GM21423 (cell line): ENCODE data around the gene CHIA.
A peak's percentile ranks its signal among the peaks of the same experiment; 100 is the strongest.
"Not testable (repeated sequence)": the region's sequence is repeated elsewhere in the genome, so short reads cannot be mapped to it uniquely, and the experiment has no call there.

Source experiments
- ATAC-seq: cut with Tn5 transposase; IDR thresholded peaks from one replicate; pipeline ENCODE4 v1.9.1; 2021; ENCODE audit warnings: mild to moderate bottlenecking, moderate library complexity; ENCODE audit not compliant: unreplicated experiment

The CHIA gene

GRCh38 chr1:111283838-111284237, 6.8 kb upstream of the CHIA start:
- ATAC-seq, result no peak

GRCh38 chr1:111285879-111286278, 4.8 kb upstream of the CHIA start:
- ATAC-seq, result no peak

GRCh38 chr1:111286912-111287311, 3.7 kb upstream of the CHIA start:
- no peak for ATAC-seq

GRCh38 chr1:111289371-111289770, 1.3 kb upstream of the CHIA start:
- no peak for ATAC-seq

- no peak for ATAC-seq
Observed at GRCh38 chr1:111290104-111290503, 547 bp upstream of the CHIA start.

- no peak for ATAC-seq
Observed at GRCh38 chr1:111294390-111294789, 3.7 kb downstream of the CHIA start.

- ATAC-seq, result no peak
Observed at GRCh38 chr1:111302374-111302773, 11.7 kb downstream of the CHIA start.

- ATAC-seq, result no peak
Observed at GRCh38 chr1:111309690-111310089, 19.0 kb downstream of the CHIA start.

- no peak for ATAC-seq
Observed at GRCh38 chr1:111318523-111318922, 27.9 kb downstream of the CHIA start.

GRCh38 chr1:111320066-111320879, 29.6 kb downstream of the CHIA start:
- ATAC-seq, result no peak

GRCh38 chr1:111323231-111323630, 32.6 kb downstream of the CHIA start:
- ATAC-seq, result no peak

- ATAC-seq, result no peak
Observed at GRCh38 chr1:111332190-111332589, 41.5 kb downstream of the CHIA start.

GRCh38 chr1:111334169-111334568, 43.5 kb downstream of the CHIA start:
- ATAC-seq, result no peak

- not testable (repeated sequence) for ATAC-seq
Observed at GRCh38 chr1:111335214-111335877, 44.7 kb downstream of the CHIA start.

GRCh38 chr1:111338849-111339248, 48.2 kb downstream of the CHIA start:
- not testable (repeated sequence) for ATAC-seq

GRCh38 chr1:111346089-111346885, 55.6 kb downstream of the CHIA start:
- peak; percentile 79 for ATAC-seq

- ATAC-seq, result no peak
Observed at GRCh38 chr1:111347026-111347425, 56.4 kb downstream of the CHIA start.

- ATAC-seq, result no peak
Observed at GRCh38 chr1:111351700-111352099, 61.0 kb downstream of the CHIA start.

GRCh38 chr1:111354584-111354983, 63.9 kb downstream of the CHIA start:
- no peak for ATAC-seq

GRCh38 chr1:111358964-111359363, 68.3 kb downstream of the CHIA start:
- ATAC-seq, result no peak

- no peak for ATAC-seq
Observed at GRCh38 chr1:111359376-111359775, 68.7 kb downstream of the CHIA start.

GRCh38 chr1:111360257-111360656, 69.6 kb downstream of the CHIA start:
- ATAC-seq, result not testable (repeated sequence)
